ENCODE data around the gene LEMD1.

GRCh38 chr1:205368478-205368877 lies 53.4 kb downstream of the LEMD1 start:
- no peak for TF ChIP-seq GATA3 (IDR thresholded peaks at IDR 0.05; ENCODE audit: low read depth, low read length)
- TF ChIP-seq GATA2 (IDR thresholded peaks at IDR 0.05; ENCODE audit: low read depth, low read length), result no peak

Data from SH-SY5Y (cell line).